Lower lobe of right lung (tissue), 2 donors: Measurements from ENCODE around the gene CAMSAP1. TPM values are rescaled to one million over a fixed set of nuclear protein-coding genes. Genes with fewer than 3 reads are reported as not detected.

ENCODE experiments used
- ATAC-seq, 2 donors: fragments of 200-7000 bp; cut with Tn5 transposase; one replicate each; pipeline ENCODE4 v1.9.1; 2020 to 2022; ENCODE audit warnings: mild to moderate bottlenecking in 2 of 2, moderate library complexity in 2 of 2
- DNase-seq: peaks from one replicate; pipeline ENCODE4 v3.0.0-alpha.2; 2020
- H3K27ac ChIP-seq: fragments of 200-600 bp; one replicate; pipeline ENCODE4 v1.8.0; 2022
- H3K27me3 ChIP-seq: fragments of 200-600 bp; one replicate; pipeline ENCODE4 v1.8.0; 2022; ENCODE audit warnings: low read depth
- H3K36me3 ChIP-seq: fragments of 200-600 bp; one replicate; pipeline ENCODE4 v1.8.0; 2022; ENCODE audit warnings: mild to moderate bottlenecking
- H3K4me1 ChIP-seq: fragments of 200-600 bp; one replicate; pipeline ENCODE4 v1.8.0; 2022
- H3K4me3 ChIP-seq: fragments of 200-600 bp; one replicate; pipeline ENCODE4 v1.8.0; 2022; ENCODE audit warnings: mild to moderate bottlenecking
- H3K9me3 ChIP-seq: fragments of 200-600 bp; one replicate; pipeline ENCODE4 v1.8.0; 2022
- CTCF ChIP-seq: fragments of 200-600 bp; IDR thresholded peaks from one replicate; pipeline ENCODE4 v1.8.0; 2022; ENCODE audit warnings: antibody characterized with exemption, mild to moderate bottlenecking
- intact Hi-C: fragments of 100-400 bp; cut with DNase I; formaldehyde crosslinking; loops from one replicate; pipeline ENCODE4 v1.11.0; 2022
- total RNA-seq: library from RNA; stranded (reverse); fragmentation: NEBNext Ultra II Directional; extraction: Animal tissue kit (Norgen Biotek cat#: 25700); gene quantifications from one replicate; pipeline ENCODE4 v1.2.1, GENCODE V29; 2021
- donor health status: DM: no; HTN: yes; CAD: no; lungs with severe emphysema.

Gene CAMSAP1
- total RNA-seq, 1 donor from 2014 or later, result 34.4 TPM

GRCh38 chr9:135787776-135788575 lies 119.4 kb downstream of the CAMSAP1 start:
- no peak for TF ChIP-seq CTCF
- Histone ChIP-seq H3K4me1 (no peaks in the 10 kb centered on the region), H3K36me3 (no peaks in the 10 kb centered on the region), H3K27ac (no peak overlapping the region), H3K27me3 (no peaks in the 10 kb centered on the region), H3K4me3 (no peak overlapping the region), H3K9me3 (no peaks in the 10 kb centered on the region)
- ATAC-seq (no peak), DNase-seq (no peak)
- intact Hi-C loops, result no loop called here

- no peak for DNase-seq
These were observed 120.0 kb downstream of the CAMSAP1 start for GRCh38 chr9:135787317-135787716.

GRCh38 chr9:135786146-135786690 lies 121.1 kb downstream of the CAMSAP1 start:
- Histone ChIP-seq H3K9me3 (no peaks in the 10 kb centered on the region), H3K4me3 (no peak overlapping the region), H3K27ac (no peak overlapping the region), H3K36me3 (no peaks in the 10 kb centered on the region), H3K27me3 (no peaks in the 10 kb centered on the region), H3K4me1 (no peaks in the 10 kb centered on the region)
- intact Hi-C loops, result no loop called here
- DNase-seq (no peak), ATAC-seq (no peak)
- no peak for TF ChIP-seq CTCF

More at GRCh38 chr9:135787317-135787716, 120.0 kb downstream of the CAMSAP1 start:
- no peaks in the 10 kb centered on the region for H3K9me3 ChIP-seq
- TF ChIP-seq CTCF, result no peak
- intact Hi-C loops, result no loop called here
- no peak overlapping the region for H3K4me3 ChIP-seq
- H3K27me3 ChIP-seq, result no peaks in the 10 kb centered on the region
- no peak overlapping the region for H3K27ac ChIP-seq
- H3K36me3 ChIP-seq, result no peaks in the 10 kb centered on the region
- no peak for ATAC-seq
- H3K4me1 ChIP-seq, result no peaks in the 10 kb centered on the region

GRCh38 chr9:135785013-135785575 lies 122.3 kb downstream of the CAMSAP1 start:
- Histone ChIP-seq H3K9me3 (no peaks in the 10 kb centered on the region), H3K27ac (no peak overlapping the region), H3K27me3 (no peaks in the 10 kb centered on the region), H3K4me1 (no peaks in the 10 kb centered on the region), H3K36me3 (no peaks in the 10 kb centered on the region), H3K4me3 (no peak overlapping the region)
- intact Hi-C loops, result no loop called here
- ATAC-seq (no peak), DNase-seq (no peak)
- no peak for TF ChIP-seq CTCF

GRCh38 chr9:135783540-135784245 lies 123.7 kb downstream of the CAMSAP1 start:
- H3K4me1 ChIP-seq, result no peaks in the 10 kb centered on the region
- intact Hi-C loops, result no loop called here
- H3K27me3 ChIP-seq, result no peaks in the 10 kb centered on the region
- H3K36me3 ChIP-seq, result no peaks in the 10 kb centered on the region
- no peak for TF ChIP-seq CTCF
- DNase-seq (no peak), ATAC-seq (no peak)
- H3K27ac ChIP-seq, result no peak overlapping the region
- H3K4me3 ChIP-seq, result no peak overlapping the region
- no peaks in the 10 kb centered on the region for H3K9me3 ChIP-seq
